Endodermal cell (in vitro differentiated cells): ENCODE data around the gene DKK3. TPM values are rescaled to one million over a fixed set of nuclear protein-coding genes. Genes with fewer than 3 reads are reported as not detected.

Source experiments
- DNase-seq: peaks from one replicate; pipeline ENCODE4 v3.0.0-alpha.2; 2017
- H3K27ac ChIP-seq: 2 replicates; pipeline ENCODE4 v1.5.1; 2013; ENCODE audit warnings: mild to moderate bottlenecking, low read depth, low read length, moderate library complexity
- H3K27me3 ChIP-seq: 2 replicates; pipeline ENCODE4 v1.6.1; 2013; ENCODE audit warnings: mild to moderate bottlenecking, low read length, moderate library complexity; ENCODE audit not compliant: insufficient read depth, control insufficient read depth, poor library complexity, severe bottlenecking
- H3K36me3 ChIP-seq: 2 replicates; pipeline ENCODE4 v1.7.0; 2013; ENCODE audit warnings: mild to moderate bottlenecking, low read length, moderate library complexity; ENCODE audit not compliant: control insufficient read depth, insufficient read depth
- H3K4me1 ChIP-seq: one replicate; pipeline ENCODE4 v1.7.0; 2013; ENCODE audit warnings: low read length; ENCODE audit not compliant: control insufficient read depth, insufficient read depth
- H3K4me3 ChIP-seq: 2 replicates; pipeline ENCODE4 v1.5.1; 2013; ENCODE audit warnings: mild to moderate bottlenecking, low read length, moderate library complexity
- H3K9ac ChIP-seq: 2 replicates; pipeline ENCODE4 v1.6.1; 2013; ENCODE audit warnings: mild to moderate bottlenecking, low read length, moderate library complexity; ENCODE audit not compliant: poor library complexity, severe bottlenecking; ENCODE audit errors: extremely low read depth
- H3K9me3 ChIP-seq: 2 replicates; pipeline ENCODE4 v1.6.1; 2013; ENCODE audit warnings: mild to moderate bottlenecking, low read length, moderate library complexity; ENCODE audit not compliant: control insufficient read depth
- H3K27ac Mint-ChIP-seq: 2 replicates; pipeline ENCODE4 v1.8.0; 2020; ENCODE audit warnings: mixed read lengths
- H3K27me3 Mint-ChIP-seq: 2 replicates; pipeline ENCODE4 v1.8.0; 2021; ENCODE audit warnings: mild to moderate bottlenecking, mixed read lengths; ENCODE audit not compliant: insufficient read depth
- H3K36me3 Mint-ChIP-seq: 2 replicates; pipeline ENCODE4 v1.8.0; 2020; ENCODE audit warnings: low read depth, mixed read lengths
- H3K4me1 Mint-ChIP-seq: 2 replicates; pipeline ENCODE4 v1.8.0; 2020; ENCODE audit warnings: mixed read lengths
- H3K4me3 Mint-ChIP-seq: 2 replicates; pipeline ENCODE4 v1.8.0; 2020; ENCODE audit warnings: mild to moderate bottlenecking, moderate library complexity, mixed read lengths
- H3K9me3 Mint-ChIP-seq: 2 replicates; pipeline ENCODE4 v1.8.0; 2020; ENCODE audit warnings: mild to moderate bottlenecking, mixed read lengths
- WGBS, 2 experiments: methylation state at CpG; one replicate each; pipeline versions ENCODE4 v1.1.5 to v1.1.7; 2013; ENCODE audit warnings: missing lambda C conversion rate in 2 of 2, mixed read lengths in 1 of 2; ENCODE audit not compliant: insufficient coverage in 1 of 2, insufficient read length in 1 of 2; 5-methylcytosine and 5-hydroxymethylcytosine counted together
- total RNA-seq, 2 donors: library from RNA; stranded (reverse); fragmentation: NEBNext Ultra II Directional in 1 of 2; extraction: Animal tissue kit (Norgen Biotek cat#: 25700) in 1 of 2; gene quantifications; 2 replicates in 1 of 2; 3 replicates in 1 of 2; pipeline ENCODE4 v1.2.1, GENCODE V29; 2021
- TF ChIP-seq, protein P1 (sequence below): fragments of 200-600 bp; sonication (generic); conservative IDR thresholded peaks from 2 replicates; pipeline ENCODE4 v1.5.0; 2021; ENCODE audit warnings: antibody characterized with exemption, mild to moderate bottlenecking

The DKK3 gene
- total RNA-seq, 2 donors from 2014 or later = 18.8 to 42.6 TPM

DNA sequence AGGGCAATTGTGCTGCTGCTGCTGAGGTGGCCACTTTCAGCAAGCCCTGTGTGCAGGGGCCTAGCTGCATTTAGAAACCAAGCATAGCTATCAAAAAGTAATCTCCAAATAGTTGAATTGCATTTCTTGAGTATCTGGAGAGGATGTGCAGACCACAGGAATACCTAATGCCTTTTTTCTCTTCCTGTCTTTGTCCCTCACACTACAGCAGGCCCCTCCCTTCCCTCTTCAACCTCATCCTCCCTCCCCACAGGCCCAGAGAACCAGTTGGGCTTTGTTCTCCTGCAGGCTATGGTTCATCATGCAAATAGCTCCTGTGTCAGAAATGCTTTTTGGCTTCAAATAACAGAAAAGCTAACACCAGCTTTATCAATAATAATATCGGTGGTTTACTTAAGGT, 47.7 kb downstream of the DKK3 start:
- H3K9me3 Mint-ChIP-seq = no peaks in the 10 kb centered on the region
- H3K4me1 ChIP-seq = peaks cover 8% of the 10 kb centered on the region
- no peak for DNase-seq
- no peak overlapping the region for H3K27ac Mint-ChIP-seq
- peaks cover 33% of the 10 kb centered on the region for H3K36me3 ChIP-seq
- 100% methylated on average over 1 of the region's 1 CpG for WGBS, 2 experiments
- H3K4me1 Mint-ChIP-seq = peaks cover 14% of the 10 kb centered on the region
- peaks cover 8% of the 10 kb centered on the region for H3K9me3 ChIP-seq
- TF ChIP-seq, protein P1, sequence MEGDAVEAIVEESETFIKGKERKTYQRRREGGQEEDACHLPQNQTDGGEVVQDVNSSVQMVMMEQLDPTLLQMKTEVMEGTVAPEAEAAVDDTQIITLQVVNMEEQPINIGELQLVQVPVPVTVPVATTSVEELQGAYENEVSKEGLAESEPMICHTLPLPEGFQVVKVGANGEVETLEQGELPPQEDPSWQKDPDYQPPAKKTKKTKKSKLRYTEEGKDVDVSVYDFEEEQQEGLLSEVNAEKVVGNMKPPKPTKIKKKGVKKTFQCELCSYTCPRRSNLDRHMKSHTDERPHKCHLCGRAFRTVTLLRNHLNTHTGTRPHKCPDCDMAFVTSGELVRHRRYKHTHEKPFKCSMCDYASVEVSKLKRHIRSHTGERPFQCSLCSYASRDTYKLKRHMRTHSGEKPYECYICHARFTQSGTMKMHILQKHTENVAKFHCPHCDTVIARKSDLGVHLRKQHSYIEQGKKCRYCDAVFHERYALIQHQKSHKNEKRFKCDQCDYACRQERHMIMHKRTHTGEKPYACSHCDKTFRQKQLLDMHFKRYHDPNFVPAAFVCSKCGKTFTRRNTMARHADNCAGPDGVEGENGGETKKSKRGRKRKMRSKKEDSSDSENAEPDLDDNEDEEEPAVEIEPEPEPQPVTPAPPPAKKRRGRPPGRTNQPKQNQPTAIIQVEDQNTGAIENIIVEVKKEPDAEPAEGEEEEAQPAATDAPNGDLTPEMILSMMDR = no peak
- no peak overlapping the region for H3K4me3 ChIP-seq
- H3K4me3 Mint-ChIP-seq = no peak overlapping the region
- no peak overlapping the region for H3K27ac ChIP-seq
- H3K9ac ChIP-seq = no peak overlapping the region
- no peaks in the 10 kb centered on the region for H3K27me3 Mint-ChIP-seq
- no peaks in the 10 kb centered on the region for H3K27me3 ChIP-seq
- H3K36me3 Mint-ChIP-seq = peaks cover 33% of the 10 kb centered on the region

DNA sequence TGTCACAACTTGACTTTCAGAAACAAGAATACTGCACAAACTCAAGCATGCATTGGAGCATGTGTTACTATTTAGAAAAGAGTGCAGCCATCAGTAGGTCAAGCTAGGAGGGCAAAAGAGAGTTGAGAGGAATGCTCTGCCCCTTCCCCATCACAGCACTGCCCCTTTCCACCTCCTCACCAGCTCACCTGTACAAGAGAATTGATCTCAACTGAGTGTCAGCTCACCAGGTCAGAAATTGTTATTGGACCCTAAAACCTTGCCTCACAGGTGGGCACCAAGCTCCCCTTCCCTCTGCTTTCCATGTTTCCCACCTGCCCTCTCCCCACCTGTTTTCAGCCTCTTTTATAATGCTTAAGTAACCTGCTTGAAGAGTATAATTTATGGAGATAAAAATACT, 48.8 kb downstream of the DKK3 start:
- H3K27ac ChIP-seq = no peak overlapping the region

DNA sequence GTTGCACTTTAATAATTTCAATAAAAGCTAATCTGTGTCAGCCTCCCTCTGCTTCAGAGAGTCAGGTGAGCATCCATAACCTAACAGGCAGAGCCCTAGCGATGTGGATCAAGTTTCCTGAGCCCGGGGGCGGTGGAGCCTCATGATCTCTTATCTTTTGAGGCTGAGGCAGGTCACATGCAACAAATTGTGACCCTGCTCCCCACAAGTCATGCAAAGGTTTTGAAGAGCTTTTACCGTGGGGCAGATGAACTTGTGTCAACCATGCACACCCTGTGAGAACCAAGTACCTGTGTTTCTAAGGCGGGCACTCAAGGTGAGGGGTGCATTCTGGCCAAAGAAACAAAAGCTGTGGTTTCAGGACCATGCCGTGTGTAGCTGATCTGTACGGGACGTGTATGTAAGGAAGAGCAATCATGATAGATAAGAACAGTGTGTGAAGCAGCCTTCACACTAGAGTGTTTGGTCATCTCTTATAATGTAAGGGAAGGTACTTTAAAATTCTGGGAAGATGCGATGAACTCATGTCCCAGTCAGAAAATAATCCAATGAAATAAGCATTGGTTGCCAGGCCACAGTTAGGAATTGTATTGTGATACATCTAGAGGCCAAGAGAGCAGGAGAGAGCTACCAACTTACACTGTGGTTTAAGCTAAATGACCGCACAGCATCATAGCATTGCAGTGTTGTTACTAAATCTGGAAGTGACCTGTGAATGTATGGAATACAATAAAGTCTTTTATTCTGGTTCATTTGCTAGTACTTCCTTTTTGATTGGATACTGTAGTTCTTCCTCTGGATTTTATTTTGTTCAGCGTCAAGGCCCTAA, 49.8 kb downstream of the DKK3 start:
- H3K4me1 Mint-ChIP-seq = peaks cover 9% of the 10 kb centered on the region
- Histone ChIP-seq H3K9me3 (peaks cover 8% of the 10 kb centered on the region), H3K36me3 (peaks cover 49% of the 10 kb centered on the region), H3K9ac (no peak overlapping the region), H3K4me3 (no peak overlapping the region), H3K27ac (peak overlapping the region; percentile 8), H3K4me1 (peaks cover 7% of the 10 kb centered on the region), H3K27me3 (no peaks in the 10 kb centered on the region)
- no peaks in the 10 kb centered on the region for H3K9me3 Mint-ChIP-seq
- TF ChIP-seq, protein P1 = no peak
- H3K27me3 Mint-ChIP-seq = no peaks in the 10 kb centered on the region
- no peak overlapping the region for H3K4me3 Mint-ChIP-seq
- DNase-seq = no peak
- peaks cover 30% of the 10 kb centered on the region for H3K36me3 Mint-ChIP-seq
- no peak overlapping the region for H3K27ac Mint-ChIP-seq
- 94 to 96% methylated on average over 5 to 11 of the region's 11 CpGs for WGBS, 2 experiments

More for the DNA sequence above, 48.8 kb downstream of the DKK3 start:
- Mint-ChIP-seq H3K4me1 (peaks cover 14% of the 10 kb centered on the region), H3K4me3 (no peak overlapping the region), H3K27ac (no peak overlapping the region), H3K36me3 (peaks cover 35% of the 10 kb centered on the region), H3K9me3 (no peaks in the 10 kb centered on the region), H3K27me3 (no peaks in the 10 kb centered on the region)
- no peak for DNase-seq
- H3K36me3 ChIP-seq = peaks cover 43% of the 10 kb centered on the region
- peaks cover 8% of the 10 kb centered on the region for H3K9me3 ChIP-seq
- H3K4me1 ChIP-seq = peaks cover 8% of the 10 kb centered on the region
- H3K4me3 ChIP-seq = no peak overlapping the region
- TF ChIP-seq, protein P1 = no peak
- H3K9ac ChIP-seq = no peak overlapping the region
- H3K27me3 ChIP-seq = no peaks in the 10 kb centered on the region
